NCI-H226 (cell line): Measurements from ENCODE around the gene RASGRP2.

Experiments used
- DNase-seq: peaks from one replicate; pipeline ENCODE4 v3.0.0-alpha.2; 2015

Gene RASGRP2

GRCh38 chr11:64770120-64770519 is 26.2 kb upstream of the RASGRP2 start:
- no peak for DNase-seq

DNA sequence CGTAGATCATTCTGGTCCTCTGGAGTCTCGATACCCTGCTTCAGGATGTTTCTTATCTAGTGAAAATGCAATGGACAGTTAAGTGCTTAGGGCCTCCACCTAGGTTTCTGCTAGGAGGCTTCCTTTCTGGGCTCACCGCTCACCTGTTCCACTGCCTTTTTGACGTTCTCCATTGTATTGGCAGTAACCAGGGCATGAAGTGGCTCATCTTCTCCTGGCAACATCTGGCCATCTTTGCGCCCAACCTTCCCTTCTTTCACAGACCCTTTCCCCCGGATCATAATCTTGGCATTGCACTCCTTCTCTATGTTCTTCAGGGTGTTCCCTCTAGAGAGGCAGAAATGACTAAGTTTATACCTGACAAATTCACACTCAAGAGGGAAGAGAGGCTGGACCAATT is 25.3 kb upstream of the RASGRP2 start:
- no peak for DNase-seq

DNA sequence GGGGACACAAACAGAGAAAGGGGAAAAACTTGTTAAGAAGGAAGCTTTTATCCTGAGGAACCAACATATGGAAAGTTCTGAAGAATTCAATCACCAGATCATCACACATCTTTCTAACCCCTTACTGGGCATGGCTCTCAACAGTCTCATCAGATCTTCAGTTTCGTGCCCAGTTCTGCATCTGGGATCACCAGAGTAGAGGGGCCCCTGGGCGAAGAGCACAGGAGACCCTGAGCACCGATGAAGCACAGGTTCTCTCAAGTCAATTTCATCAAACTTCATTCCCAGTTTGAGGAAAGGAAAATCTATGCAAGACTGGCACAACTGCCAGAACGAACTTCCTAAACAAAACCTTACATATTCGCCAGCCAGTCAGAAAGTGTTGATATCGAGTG is 24.4 kb upstream of the RASGRP2 start:
- no peak for DNase-seq

DNA sequence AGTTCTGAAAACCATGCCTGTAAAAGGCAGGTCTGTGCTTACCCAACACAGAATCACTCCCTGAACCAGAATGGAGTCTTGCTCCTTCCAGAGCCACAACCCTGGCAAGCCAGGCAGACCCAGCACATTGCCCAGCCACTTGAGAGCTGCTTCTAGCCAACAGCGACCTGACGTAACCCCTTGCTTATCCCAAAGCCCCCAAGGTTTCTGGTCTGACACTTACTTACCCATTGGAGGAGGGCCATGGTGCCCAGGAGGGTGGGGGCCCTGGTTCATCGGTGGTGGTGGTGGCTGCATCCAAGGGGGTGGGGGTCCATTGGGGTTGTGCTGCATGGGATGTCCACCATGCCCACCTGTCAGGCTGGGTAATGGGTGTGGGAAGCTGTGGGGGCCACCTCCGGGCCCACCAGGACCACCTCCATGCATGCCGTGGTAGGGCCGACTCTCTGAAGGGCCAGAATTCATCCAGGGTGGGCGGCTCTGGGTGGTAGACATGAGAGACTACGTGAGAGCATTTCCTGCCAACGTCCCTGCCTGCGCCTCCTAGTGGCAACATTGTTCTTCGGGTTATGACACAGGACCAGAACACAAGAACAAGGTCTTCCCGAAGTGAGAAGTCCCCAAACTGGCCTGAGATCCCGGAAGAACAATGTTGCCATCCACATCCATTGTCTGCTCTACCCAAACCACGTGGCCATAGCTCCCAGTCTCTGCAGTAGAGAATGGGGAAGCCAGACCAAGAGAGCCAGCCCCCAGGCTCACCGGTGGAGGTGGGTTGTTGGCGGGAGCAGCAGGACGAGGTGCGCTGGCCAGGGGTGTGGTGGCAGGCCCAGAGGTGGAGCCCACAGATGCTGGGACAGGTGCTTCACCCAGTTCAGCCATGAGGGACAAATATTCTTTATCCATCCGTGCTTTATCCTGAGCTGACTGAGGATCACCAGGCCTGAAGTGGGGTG is 23.7 kb upstream of the RASGRP2 start:
- DNase-seq = peak; percentile 48

- DNase-seq = no peak
These were observed 22.9 kb upstream of the RASGRP2 start for GRCh38 chr11:64766881-64767280.

DNA sequence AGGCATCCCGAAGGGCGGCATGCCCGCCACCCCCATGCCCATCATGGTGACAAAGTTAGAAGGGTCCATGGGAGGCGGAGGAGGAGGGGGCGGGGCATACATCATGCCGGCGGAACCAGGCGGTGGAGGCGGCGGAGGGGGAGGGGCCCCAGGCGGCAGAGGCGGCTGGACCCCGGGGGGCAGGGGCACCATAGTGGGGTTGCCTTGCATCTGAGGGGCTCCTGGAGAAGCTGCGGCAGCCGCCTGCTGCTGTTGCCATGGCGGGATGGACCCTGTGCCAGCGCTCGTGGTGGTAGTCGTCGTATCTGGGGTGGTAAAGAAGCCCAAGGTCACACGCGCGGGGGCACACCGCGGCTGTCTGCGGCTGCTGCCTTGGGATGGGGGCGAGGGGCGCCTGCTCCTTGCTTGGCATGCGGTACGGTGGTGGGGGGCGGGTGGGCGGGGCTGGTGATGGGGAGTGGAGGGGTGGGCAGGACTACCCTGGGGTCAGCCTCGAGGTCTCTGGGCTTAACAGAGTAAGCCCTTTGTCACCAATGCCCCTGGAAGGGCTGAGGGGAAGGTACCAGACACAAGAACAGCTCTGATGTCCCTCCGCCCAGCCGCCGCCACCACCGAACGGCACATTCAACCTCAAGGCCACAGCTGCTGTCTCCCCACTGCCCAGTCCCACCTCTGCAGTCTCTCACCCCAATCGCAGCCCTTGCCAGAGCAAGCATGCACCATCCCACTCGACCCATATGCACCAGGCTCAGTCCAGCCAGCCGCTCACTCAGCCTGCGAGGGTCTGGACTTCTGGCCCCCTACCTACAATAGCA is 22.1 kb upstream of the RASGRP2 start:
- DNase-seq = no peak

- no peak for DNase-seq
These were observed 21.4 kb upstream of the RASGRP2 start for GRCh38 chr11:64765291-64765850.

- DNase-seq = no peak
These were observed 20.8 kb upstream of the RASGRP2 start for GRCh38 chr11:64764753-64765152.

DNA sequence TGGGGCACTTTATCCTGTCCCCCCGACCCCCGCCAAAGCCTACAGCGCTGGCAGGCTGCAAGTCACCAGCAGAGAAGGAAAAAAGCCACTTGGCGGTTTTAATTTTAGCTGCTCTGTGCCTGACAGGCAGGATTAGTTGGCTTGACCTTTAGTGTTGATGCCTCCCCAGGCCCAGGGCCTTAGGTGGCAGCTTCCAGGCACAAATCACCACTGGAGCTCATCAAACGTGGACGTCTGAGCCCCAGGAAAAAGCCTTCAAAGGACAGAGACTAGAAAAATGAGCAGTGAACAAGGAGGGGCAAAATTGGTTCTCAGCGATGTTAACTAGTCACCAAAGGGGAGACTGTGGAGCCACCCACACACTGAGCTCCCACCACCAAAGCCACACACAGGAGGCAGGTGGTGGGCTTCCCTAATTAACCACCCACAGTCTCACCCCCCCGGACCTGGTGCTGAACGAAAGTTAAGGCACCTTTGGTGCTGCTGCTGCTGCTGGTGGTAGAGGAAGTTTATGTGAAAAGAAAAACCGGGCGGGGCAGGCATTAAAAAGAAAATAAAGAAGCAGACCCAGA is 20.2 kb upstream of the RASGRP2 start:
- no peak for DNase-seq

DNA sequence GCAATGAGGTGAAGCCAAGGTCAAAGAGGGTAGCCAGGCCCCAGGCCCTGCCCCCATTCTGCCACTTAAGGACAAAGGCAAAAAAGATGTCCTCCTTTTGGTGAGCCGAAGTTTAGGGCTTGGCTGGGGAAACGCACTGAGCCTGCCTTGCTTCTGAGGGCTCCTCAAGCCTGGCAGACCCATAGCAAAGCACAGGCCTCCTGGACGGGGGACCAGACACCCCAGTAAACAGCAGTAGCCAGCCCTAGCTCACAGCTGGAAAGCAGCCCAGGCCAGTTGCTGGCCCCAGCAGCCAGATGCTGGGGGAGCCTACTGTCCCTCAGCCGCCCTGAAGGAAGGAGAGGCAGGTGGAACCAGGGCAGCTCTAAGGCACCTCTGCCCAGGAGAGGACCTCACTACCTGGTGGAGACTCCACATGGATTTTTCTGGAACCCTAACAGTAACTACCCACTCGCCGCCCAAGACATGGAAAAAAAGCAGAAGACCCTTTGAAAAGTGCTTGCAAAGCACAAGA is 19.6 kb upstream of the RASGRP2 start:
- no peak for DNase-seq

DNA sequence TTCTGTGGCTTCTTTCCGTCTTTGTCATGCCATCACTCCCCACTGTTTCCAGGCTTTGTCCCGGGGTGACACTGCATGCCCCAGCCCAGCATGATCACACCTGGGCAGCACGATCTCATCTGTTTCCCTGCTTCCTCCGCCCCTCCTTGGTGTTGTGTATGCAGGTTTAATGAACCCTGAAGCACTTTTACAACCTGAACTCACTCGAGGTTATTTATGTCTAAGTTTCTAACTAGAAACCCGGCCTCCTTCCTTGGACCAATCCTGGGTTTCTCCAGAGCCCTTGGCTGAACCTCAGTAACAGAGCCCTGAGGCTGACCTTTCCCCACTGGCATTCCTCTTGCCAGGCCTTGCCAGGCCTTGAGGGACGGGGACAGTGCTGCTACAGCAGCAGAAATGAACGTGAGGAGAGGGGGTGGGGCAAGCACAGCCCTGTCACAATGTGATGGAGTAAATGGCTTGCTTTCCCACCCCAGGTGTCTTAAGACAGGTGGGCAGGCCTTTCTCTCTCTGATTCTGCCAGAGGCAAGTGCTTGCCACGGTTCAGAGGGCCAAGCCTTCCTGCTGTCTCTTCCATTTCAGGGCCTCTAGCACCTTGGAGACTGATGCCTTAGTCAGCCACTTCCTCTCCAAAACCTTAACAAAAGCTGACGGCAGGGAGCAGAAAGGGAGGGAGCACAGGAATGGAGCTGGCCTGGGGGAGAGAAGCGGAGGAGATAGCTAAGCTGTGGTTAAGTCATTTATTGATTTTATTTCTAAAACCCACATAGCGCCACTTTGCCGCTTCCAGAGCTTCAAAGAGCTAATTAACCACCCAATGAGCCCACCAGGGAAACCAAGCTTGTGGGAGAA is 19.0 kb upstream of the RASGRP2 start:
- peak; percentile 54 for DNase-seq

DNA sequence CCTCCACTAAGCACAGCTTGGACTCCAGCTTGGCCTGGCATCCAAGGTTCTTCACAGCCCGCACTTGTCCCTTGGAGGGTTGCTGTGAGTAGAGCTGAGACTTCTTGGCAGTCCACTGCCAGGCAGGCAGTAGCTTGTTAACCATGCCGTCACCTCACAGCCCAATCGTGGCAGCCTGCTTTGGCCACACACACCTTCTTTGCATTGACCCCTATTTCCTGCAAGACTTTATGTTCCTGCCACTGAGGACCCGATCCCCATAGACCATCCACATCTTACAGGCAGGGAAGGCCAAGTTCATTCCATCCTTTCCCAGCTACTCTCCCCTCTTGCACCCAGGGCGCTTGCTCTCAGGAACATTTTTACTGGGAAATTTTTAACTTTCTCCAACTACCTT is 18.3 kb upstream of the RASGRP2 start:
- no peak for DNase-seq

- DNase-seq = no peak
These were observed 16.9 kb upstream of the RASGRP2 start for GRCh38 chr11:64760759-64761420.

DNA sequence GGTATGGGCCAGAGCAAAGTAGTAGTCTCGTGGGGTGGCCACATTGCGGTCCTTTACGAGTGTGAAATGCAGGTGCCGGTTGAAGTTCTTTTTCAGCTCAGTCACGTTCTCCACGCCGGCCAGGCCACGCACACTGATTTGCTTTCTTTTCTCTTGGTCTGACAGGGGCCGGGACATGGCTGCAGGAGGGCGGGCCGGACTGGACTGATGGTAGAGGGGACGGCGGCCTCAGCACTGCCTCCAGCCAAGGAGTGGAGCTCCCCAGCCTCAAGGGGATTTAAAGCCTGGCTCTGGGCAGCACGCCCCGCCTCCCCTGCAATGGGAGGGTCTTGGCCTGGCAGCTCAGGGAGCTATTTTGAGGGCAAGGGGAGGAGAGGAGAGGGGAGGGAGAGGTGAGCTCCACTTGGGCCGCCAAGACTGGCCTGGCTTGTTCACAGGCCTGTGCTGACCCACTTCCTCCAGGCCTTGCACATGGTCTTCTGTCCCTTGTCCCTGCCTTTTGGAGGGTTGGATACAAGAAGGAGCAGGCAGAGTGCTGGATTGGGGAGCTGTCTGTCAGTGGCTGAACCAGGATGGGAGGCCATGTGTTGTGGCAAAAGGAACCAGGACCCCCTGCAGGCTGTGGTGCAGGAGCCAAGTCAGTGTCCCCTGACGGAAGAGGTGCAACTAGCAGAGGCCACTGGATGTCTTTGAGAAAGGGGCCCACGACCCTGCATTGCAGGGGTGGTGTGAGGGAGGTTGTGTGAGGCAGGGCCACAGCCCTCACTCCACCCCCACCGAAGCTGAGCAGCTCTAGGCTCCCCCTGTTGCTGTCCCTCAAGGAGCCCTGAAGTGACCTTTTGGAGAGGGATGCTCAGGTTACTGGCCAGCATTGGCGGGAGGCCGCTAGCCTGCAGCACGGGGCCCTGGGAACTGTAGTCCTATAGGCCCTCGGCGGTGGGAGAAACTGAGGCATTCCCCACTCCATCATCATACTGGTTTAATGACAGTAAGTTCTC is 16.1 kb upstream of the RASGRP2 start, which contains the start of gene PYGM:
TSS of gene PYGM (minus strand) at position 253 of the 998 bp plus-strand sequence. CDS start at position 177, 76 bp downstream.
- DNase-seq = peak; percentile 7

GRCh38 chr11:64759131-64759721 is 15.3 kb upstream of the RASGRP2 start:
- no peak for DNase-seq

DNA sequence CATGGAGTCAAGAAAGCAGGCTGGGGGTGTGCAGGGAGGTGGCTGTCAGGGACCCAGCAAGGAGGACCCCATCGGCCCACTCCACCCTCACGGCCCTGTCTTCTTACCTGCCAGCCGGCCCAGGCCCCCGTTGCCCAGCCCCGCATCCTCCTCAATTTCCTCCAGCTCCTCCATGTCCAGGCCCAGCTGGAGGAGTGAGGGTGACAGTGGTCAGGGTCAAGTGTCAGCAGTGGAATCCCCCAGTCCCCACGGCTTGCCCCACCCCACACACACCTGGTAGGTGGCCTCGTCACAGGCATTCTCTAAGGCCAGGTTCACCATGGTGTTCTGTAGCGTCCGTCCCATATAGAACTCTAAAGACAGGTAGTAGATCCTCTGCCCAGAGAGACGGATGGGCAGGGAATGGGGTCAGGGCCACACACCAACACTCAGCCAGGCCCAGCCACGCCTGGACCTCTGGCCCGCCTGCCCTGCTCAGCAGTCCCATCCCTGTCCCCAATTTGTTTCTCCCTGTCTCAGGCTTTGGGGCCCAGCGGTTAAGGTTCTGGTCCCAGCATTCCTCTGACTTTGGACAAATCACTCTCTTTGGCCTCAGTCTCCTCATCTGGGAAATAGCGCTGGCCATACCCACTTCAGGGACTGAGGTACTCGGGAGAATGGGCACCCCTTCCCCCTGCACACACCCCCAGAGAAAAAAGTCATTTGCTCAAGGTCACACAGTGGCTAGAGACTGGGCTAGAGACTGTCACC is 14.6 kb upstream of the RASGRP2 start:
- no peak for DNase-seq

GRCh38 chr11:64757549-64758329 is 13.8 kb upstream of the RASGRP2 start:
- DNase-seq = no peak
